ENCODE results near the gene SLC6A6.

DNA sequence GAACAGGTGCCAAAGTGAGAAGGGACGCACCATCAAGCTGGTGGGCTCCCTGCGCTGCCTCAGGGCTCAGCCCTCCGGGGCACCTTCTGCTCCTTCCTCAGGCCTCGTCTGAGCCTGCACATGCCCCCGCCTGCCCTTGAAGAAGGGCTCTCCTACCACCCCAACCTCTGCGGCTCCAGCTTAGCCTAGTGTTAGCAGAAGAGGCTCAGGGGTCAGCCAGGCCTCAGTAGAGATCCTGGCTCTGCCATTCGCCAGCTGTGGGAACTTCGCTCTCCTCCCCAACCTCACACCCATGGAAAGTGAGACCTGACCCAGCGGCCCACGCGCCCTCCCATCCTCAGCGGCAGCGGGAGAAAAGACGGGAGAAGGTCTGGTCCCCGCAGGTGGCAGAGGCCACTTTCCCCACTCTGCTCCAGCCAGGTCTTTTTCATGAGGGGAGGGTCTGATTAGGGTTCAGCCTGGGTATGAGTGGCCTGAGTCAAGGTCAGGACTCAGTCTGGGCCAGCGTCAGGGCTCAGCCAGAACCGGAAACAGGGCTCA is 129.5 kb downstream of the SLC6A6 start:
- TF ChIP-seq CTCF (IDR thresholded peaks at IDR 0.05) (no peak), POLR2A (IDR thresholded peaks at IDR 0.05) (no peak)

All from body of pancreas (tissue), 4 donors.